Renal cortex interstitium (tissue), 11 donors: ENCODE data around the gene ARL2BP. TPM values are rescaled to one million over a fixed set of nuclear protein-coding genes. Genes with fewer than 3 reads are reported as not detected.

Source experiments
- DNase-seq, 11 donors: peaks; one replicate each; pipeline ENCODE4 v3.0.0-alpha.2; 2013; ENCODE audit warnings: low read depth in 9 of 11, low spot score in 4 of 11; ENCODE audit errors: extremely low read depth in 1 of 11
- polyA plus RNA-seq, 3 donors: library from polyadenylated mRNA; unstranded; fragments of 120-200 nt; gene quantifications; one replicate each; pipeline ENCODE4 v1.2.1, GENCODE V29; 2013; ENCODE audit not compliant: insufficient read length in 3 of 3

ARL2BP gene
- polyA plus RNA-seq, 3 donors, result 76.3 to 79.4 (median 77.9) TPM

DNA sequence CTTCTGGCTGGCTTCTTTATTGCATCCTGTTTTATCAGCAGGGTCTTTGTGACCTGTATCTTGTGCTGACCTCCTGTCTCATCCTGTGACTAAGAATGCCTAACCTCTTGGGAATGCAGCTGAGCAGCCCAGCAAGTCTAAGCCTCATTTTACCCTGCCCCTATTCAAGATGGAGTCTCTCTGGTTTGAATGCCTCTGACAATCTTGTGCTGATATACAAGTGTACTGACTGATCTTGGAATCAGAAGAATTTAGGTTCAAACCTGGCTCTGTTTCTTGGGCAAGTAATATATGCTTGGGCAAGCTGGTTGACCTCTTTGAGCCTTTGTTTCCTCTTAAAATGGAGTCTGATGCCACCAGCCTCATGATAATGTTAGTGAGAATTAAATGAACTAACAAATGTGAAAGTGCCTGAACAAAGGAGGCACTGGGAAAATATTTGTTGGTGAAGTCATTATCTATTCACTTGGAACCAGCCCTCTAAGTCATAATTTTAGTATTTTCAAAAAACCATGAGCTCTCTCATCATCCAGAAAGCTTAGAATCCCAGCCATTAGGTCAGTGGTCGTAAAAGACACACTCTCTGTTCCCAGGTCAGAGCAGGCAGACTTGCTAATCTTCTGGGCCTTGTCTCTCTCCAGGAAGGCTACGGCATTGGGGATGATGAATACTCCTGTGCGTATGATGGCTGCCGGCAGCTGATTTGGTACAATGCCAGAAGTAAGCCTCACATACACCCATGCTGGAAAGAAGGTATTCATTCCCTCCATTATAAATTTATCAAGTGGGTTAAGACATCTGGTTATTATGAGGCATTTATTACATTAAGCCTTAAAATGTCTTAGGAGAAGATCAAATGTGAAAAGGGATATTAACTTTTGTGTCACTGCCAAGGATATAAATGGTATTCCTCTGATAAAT lies 18.1 kb upstream of the ARL2BP start:
- DNase-seq, result no peak

DNA sequence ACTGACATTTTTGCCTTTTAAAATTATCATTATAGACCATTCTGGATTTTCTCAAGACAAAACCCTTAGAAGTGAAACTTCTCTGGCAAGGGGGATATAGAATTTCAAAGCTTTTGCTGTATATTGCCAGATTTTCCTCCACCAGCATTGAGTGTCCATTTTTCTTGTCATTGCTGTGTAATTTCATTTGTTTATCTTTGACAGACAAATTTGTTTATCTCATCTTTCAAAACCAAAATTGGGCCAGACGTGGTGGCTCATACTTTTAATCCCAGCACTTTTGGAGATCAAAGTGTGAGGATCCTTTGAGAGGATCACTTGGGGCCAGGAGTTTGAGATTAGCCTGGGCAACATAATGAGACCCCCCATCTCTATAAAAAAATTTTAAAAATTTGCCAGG lies 16.0 kb upstream of the ARL2BP start:
- no peak for DNase-seq

DNA sequence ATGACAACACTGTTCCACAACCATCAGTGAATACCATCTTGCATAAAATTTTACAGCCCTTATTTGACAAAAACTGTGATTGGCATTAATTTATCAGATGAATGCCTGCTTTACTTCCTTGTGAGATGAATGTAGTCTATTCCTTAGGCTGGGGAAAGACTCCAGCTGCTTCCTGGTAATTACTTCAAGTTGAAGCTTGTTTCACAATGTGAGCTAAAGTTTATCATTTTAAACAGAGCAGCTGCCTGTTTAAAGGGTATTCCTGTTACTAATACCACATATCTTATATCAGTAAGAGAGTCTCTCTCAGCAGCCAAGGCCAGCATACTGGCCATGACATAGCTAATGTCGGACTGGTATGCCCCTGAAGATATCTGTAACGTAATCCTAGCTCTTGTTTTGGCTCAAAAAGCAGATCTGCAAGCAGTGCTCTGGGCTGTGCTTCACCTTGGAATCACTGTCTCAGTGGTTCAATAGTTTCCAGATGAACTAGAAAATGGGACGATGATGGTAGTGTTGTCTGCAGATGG lies 13.2 kb upstream of the ARL2BP start:
- DNase-seq, result no peak

DNA sequence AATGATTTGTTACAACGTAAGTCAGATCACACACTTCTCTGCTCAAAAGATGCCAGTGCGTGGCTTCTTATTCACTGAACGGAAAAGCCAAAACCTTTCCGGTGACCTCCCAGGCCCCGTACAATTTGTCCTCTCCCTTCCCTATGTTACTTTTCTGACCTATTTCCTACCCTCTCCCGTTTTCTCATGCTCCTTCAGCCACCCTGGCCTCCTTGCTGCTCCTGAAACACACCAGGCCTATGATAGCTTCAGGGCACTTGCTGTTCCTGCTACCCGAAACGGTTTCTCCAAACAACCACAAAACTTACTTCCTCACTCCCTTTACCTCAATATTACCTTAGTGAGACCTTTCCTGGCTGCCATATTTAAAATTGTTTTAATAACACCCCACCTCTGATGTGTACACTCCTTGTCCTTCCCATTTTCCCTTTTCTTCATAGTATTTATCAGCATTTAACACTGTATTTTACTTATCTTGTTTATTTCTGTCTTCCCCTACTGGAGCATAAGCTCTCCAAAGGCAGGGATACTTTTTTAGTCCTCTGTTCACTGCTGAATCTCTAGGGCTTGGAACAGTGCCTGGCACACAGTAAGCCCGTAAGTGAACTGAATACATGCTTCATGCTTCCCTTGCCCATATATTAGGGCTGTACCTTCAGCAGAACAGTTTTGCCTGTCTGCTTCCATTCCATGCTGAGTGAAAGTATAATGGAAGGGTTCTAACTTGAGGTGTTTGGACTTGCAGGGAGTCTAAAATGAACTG lies 10.9 kb upstream of the ARL2BP start:
- no peak for DNase-seq

DNA sequence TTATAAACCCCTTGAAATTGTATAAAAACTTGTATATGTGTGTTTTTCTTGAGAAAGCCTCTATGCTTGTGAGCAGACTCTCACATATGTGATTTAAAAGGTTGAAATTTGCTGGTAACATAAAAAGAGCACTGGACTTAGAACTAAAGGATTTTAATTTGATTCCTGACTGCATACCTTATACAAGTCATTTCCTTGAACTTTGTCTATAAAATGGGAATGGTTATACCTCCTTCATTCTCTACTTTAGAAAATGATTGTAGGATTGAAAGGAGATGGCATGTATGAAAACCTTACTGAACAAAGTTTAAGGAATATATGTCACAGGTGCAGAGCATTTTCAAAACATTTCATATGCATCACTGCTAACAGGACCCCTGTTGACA lies 10.4 kb upstream of the ARL2BP start:
- no peak for DNase-seq

DNA sequence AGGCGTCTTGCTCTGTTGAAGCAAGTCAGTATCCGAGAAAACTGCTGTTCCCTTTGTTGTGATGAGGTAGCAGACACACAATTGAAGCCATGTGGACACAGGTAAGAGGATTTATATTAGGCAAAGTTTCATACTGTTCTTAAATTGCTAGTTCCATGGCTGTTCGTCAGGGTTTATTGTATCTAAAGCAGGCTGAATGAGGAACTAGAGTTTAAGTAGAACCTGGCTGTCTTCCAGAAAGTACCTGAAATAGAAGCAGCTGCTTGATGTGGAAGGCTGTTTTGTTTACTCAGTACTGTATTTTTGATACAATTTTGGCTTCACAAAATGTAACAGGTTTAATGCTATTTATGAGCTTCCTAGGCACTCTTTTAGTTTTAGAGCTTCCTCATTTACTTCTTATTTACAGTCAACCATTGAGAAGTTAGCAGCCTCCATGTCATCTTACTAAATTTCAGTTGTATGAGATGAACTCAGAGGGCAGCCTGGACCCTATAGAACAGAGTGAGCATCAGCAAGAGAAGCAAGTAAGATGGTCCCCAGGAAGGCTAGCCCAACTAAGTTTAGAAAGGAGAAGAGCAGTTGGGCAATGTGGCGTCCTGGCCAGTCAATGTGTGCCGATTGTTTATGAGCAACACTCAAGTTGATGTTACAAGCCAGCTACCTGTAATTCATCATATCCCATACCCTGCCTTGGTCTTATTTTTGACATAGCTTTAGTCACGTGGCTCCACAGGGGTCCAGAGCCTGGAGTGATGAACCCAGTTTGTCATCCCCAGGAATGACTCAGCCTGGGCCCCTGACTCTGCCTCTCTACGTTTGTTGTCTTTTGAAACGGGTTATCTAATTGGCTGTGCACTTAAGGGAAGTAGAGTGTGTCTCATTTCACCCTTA lies 9.7 kb upstream of the ARL2BP start:
- no peak for DNase-seq

DNA sequence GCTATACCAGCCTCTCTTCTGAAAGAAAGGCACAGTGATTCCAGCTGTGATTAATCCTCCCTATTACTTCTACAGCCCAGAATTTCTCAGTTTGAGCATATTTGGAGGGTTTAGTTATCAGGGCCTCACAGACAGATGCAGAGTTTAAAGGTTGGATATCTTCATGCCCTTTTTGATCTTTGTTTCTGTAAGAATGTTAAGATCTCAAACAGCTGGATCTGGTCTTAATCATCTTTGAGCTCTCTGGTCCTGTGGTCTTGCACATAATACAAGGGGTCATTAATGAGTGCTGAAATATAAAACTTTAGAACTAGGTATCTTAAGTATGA lies 9.1 kb upstream of the ARL2BP start:
- no peak for DNase-seq

DNA sequence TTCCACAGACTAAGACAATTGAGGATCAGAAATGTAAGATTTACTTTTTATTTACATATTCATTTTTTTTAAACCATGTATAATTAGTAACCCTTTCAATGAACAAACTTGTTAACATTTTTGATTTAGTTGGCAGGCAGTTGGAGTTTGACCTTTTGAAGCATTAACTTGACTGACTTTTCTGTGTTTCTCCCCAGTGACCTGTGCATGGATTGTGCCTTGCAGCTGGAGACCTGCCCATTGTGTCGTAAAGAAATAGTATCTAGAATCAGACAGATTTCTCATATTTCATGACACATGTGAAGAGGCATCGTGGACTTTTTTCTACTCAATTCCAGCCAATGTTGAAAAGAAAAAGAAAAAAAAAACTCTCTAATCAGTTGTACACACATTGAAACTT lies 6.4 kb upstream of the ARL2BP start:
- no peak for DNase-seq

DNA sequence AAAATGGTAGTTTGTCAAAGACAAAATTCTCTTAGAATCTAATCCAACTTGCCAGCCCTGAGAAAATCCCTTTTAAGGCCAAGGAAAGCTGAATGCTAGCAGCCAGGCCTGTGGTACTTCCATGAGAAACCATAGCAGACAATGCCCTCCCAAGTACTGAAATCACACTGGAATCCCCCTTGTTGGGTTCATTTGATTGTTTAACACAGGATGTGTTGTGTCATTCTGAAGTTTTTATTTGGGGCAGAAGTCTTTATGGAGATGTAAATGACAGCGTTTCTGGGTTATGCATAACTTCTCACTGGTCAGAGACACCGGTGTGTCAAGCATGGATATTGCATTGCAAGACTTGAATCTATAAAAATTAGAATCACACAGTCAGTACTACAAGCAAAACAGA lies 6.0 kb upstream of the ARL2BP start:
- no peak for DNase-seq

DNA sequence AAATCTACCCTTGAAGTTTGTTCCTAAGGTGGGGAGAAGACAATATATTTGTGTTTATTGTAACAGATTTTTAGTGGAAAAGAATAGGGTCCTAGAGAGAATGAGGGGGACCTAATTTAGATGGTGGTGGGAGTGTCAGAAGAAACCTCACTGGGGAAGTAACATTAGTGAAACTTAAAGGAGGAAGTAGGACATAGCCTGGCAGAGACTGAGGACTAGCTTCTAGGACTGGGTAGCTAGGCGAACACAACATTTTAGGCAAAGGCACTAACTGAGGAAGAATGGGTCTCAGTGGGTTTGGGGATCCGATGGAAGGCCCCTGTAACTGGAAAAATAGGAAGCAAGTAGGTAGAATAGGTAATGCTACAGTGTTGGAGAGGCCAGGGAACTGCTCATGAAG lies 4.2 kb upstream of the ARL2BP start:
- no peak for DNase-seq

DNA sequence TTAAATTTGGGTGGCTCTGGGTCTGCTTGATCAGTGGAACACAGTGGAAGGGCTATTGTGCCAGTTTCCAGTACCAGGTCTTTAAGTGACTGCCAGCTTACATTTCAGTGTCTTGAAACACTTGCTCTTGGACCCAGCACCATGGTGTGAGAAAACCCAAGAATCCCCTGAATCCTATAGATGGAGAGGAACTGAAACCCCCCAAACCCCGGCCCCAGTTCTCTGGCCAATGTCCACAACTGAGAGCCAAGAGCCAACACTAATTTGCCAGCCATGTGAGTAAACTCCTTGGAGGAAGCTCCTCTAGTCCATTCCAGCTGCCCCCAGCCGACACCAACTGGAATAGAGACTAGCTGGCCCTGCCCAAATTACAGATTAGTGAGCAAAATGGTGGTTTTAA lies 2.4 kb upstream of the ARL2BP start:
- no peak for DNase-seq

DNA sequence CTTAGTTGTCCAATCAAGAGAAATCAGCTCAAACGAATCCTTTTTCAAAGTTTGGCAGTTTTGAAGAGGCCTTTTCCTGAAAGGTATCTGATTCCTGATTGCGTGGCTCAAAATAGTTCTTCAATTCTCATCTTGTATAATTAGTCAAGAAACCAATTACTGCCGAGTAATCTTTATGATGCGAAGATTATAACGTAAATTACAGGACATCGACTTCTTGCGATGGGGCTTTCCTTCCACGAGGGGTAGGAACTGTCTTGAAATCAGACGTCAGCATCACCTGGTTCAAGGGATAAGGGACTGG lies 644 bp upstream of the ARL2BP start:
- DNase-seq, result no peak

DNA sequence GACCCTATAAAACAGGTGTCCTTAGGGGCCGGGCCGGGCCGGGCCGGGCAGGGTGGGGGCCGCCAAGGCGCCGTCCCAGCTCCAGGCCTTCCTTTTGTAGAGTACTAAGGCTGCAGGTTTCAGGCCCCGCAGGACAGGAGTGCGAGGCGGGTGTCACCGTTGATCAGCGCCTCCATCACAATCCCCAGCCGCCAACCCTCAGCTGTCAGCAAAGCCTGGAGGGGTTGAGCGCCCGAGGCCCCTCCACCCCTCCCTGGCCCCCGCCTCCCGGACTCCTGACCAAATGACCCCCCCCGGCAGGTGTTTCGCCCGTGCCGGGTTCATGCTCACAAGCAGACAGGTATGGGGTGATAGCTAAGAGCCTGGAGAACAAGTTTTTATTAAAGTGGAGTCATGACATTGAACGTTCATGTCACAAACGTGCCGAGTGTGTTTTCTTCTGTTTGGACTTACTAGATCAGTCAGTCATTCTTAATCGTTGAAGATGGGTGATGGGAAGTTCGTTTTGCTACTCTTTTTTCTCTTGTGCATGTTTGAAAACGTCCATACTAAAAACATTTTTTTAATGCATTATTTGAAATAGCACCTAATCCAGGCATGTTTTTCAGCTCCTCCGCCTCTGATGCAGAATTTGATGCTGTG lies 534 bp downstream of the ARL2BP start:
- no peak for DNase-seq

DNA sequence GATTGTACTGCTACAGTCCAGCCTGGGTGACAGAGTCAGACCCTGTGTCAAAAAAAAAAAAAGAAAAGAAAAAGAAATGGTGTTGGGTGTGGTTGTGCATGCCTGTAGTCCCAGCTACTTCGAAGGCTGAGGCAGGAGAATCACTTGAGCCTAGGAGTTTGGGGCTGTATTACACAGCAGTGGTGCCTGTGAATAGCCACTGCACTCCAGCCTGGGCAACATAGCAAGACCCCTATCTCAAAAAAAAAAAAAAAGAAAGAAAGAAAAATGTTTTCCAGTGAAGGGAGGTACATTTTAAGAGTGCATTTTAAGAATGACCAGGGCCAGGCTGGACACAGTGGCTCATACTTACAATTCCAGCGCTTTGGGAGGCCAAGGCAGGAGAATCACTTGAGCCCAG lies 6.3 kb downstream of the ARL2BP start:
- no peak for DNase-seq

DNA sequence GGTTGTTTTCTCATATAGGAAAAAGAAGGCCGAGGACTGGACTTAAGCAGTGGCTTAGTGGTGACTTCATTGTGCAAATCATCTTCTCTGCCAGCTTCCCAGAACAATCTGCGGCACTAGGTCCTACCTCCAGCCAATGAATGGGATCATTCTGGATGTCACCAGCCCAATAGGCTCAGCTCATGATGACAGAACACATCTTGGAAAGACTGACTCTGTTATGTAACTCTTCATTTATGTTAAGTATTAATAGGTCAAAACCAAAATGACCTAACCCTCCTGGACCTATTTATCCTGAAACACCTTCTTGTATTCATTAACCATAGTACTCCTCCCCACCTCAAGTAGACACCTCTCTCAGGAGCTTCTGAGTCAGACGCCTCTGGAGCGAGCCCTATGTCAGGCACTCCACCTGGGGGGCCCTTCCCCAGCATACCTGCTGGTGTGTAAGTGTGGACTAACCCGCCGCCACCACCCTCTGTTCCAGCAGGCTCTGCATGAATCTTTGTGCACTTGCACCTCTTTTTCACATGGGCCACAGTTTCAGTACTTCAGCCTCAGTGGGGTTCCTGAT lies 7.2 kb downstream of the ARL2BP start:
- no peak for DNase-seq

DNA sequence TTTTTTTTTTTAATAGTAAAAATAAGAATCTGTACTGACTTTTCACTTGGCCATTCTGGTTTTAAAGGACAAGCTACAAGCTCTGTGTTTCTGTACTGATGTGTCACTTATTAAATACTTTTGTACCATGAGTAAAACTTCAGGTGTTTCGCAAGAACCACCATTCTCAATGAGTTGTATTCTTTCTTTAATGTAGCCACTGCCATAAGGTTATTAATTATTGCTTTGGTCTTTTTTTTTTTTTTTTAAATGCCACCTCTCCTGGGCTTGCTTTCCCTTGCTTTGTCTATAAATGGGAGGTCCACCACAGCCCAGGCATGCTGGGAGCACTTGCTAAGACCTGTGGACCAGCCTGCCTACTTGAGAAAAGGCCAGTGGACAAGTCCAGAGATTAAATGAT lies 8.4 kb downstream of the ARL2BP start:
- no peak for DNase-seq

DNA sequence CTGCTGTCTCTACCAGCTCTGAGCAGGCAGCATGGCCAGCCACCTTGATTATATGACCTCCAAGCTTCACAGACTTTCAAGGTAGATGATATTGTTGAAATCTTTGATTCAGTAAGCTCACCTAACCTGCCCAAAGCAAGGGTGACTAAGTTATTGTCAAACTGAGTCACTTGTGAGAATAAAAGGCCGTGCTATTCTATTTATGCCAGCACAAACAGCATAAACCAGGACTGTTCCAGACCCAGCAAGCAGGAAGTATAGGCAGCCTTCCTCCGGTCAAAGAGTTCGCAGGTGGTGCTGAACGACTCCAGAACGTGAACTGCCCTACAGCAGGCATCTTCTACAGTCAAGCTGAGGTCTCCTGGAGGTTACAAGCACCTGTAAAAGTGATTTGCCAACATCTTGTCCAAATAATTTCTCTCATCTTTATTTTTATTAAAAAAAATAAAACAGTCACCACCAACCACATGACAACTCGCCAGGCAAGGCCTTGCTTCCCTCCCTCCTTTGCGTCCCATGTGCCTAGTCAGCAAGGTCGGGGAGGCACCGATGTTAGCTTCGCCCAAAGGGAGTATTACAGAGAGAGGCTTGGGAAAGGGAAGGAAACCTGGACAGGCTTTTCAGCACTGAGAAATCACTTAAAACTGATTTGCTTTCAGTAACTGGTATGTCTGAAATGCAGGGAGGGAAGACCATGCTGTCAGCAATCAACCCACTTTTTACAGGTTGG lies 10.8 kb downstream of the ARL2BP start:
- no peak for DNase-seq
